ENCODE measurements around the gene CBFA2T2.

CBFA2T2 gene

DNA sequence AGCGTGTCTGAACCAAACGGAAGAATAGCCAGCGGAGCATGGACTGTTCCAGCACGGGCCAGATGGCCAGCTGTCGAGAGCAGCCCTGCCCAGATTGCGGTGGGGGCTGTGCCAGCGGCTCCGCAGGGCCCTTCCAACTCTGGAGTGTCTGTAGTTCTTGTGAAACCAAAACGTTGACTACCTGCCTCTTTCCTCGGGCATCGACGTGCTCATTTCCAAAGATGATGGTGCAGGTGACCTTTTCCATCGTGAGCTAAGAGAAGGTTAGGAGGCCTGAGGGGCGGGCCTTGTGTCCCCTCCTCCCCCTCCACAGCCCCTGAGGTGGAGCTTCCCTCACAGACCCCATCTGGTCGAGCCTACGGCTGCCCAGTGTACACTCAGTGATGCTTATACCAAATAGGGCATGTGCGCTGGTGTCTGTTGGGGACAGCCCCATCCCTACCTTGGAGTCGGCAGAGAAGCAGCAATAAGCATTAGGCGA is 159.3 kb downstream of the CBFA2T2 start:
- in situ Hi-C loops (cut with HindIII; ENCODE audit: low sequenced_read_pairs) = no loop called here

DNA sequence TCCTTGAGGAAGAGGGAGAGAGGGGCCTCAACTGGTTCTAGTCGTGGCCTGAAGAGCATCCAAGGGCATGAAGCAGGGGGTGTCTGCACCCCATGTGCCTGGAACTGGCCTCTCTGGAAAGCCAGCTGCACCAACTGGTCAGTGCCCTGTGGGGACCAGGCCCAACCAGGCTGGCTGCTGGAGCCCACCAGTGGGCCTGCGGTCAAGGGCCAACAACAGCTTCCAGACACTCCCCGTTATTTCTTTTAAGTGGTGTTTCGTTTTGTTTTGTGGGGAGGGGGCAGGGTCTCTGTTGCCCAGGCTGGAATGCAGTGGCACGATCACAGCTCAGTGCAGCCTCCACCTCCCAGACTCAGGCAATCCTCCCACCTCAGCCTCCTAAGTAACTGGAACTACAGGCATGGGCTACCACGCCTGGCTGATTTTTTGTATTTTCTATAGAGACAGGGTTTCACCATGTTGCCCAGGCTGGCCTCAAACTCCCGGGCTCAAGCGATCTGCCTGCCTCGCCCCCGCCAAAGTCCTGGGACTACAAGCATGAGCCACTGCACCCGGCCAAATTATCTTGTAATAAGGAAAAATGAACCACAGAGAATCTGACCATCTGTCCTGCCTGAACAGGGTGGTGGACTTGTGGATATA is 160.3 kb downstream of the CBFA2T2 start:
- in situ Hi-C loops (cut with HindIII; ENCODE audit: low sequenced_read_pairs) = no loop called here

DNA sequence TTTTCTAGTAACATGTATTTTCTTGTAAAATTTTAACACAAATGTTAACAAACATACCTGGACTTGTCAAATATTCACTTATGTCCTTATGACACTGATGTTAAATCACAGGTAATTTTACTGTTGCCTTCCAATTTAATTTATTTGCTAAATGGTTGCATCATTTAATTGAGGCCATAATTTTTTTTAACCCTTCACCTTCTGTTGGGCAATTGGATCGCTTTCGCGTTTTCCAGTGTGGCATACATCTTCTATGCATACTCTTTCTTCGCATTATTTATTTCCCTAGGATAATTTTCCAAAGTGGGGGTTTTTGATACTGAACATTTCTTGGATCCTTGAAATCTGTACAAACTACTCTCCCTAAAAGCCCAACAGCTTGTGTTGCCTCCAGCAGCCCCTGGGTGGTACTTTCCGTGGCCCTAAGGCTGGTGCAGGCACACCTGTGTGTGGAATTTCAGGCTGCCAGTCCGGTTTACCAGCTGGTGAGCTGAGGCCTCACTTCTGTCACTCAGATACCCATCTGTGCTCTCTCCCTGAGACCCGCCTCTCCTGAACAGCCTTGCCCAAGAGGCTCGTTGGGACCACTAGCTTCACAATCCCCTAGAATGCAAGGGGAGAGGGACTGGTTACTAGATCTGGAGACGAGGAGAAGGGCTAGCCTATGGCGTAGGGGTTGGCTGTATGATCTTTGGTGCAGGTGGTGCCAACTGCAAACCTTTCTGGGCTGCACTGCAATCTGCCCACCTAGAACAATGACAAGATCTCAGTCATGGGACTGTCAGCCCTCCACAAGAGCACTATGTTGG is 161.1 kb downstream of the CBFA2T2 start:
- in situ Hi-C loops (cut with HindIII; ENCODE audit: low sequenced_read_pairs) = no loop called here

DNA sequence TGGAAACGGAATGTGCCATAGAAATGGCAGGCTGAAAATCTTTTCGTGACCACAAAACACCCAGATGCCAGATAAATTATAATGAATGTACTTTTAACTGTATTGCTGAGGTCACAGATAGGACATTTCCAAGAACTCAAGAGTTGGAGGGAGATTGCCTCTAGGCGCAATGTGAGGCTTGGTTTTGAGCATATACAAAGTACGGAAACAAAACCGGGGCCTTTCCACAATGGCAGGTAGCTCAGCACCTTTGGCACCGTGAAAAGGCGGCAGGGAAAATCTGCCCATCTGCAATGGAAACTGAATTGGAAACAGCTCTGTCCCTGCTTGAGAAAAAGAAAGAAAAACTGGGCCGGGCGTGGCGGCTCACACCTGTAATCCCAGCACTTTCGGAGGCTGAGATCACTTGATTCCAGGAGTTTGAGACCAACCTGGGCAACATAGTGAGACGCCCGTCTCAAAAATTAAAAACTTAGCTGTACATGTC is 161.7 kb downstream of the CBFA2T2 start:
- in situ Hi-C loops (cut with HindIII; ENCODE audit: low sequenced_read_pairs) = no loop called here

DNA sequence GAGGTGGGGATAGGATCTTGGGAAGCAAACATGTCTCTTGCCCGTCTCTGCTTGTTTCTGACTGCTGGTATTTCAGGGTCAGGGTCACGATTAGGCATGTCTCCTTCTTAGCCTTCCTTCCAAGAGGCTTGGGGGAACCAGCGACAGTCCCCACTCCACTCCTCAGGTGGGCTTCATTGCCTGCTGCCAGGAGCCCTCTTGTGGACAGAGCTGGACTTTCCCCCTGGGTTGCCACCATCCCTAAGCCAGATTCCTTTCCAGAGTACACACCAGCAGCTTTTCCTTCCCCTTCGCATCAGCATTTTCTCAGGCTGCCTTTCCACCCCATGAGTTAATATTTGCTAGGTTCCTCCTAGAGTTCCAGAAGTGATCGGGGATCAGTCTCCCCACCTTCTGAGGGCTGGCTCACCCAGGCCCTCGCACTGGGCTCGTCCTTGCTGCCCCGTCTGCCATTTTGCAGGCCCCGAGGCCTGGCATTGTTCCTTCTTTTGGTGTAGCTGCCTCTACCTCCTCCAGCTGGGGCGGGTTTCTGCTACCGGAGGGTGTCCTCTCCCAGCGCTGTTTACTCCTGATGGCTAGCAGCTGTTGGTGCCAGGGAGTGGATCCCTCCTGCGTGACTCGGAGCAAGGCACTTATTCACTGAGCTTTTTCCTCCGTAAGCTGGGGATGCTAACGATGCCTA is 163.5 kb downstream of the CBFA2T2 start:
- in situ Hi-C loops (cut with HindIII; ENCODE audit: low sequenced_read_pairs) = no loop called here

DNA sequence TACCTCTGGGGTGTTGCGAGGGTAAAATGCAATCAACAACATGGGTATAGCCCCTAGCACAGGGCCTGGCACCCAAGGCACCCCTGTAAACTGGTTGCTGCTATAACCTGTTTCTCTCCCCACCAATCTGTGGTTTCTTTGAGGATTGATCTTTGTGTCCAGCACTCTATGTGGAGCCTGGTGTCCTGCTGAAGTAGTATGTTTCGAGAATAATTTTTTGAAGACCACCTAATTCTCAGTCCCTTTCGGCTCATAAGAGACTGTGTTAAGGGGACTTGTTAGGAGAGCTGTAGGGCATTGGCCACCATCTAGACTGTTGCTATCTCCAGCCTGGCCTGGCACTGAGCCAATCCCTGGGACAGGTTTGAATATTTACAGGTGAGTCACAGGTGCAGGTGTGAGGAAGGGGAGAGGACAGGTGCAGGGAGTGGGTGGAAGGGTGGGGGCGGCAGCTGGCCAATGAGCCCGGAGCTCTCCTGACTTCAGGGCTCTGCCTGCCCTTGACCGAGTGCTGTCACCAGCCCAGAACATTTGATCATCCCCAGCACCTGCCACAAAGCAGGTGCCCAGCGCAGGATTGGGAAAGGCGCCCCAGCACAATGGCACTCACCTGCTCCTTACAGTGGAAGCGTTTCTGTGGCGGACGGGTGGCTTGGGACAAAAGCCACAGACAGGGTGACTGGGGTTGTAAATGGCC is 164.2 kb downstream of the CBFA2T2 start:
- in situ Hi-C loops (cut with HindIII; ENCODE audit: low sequenced_read_pairs) = no loop called here

DNA sequence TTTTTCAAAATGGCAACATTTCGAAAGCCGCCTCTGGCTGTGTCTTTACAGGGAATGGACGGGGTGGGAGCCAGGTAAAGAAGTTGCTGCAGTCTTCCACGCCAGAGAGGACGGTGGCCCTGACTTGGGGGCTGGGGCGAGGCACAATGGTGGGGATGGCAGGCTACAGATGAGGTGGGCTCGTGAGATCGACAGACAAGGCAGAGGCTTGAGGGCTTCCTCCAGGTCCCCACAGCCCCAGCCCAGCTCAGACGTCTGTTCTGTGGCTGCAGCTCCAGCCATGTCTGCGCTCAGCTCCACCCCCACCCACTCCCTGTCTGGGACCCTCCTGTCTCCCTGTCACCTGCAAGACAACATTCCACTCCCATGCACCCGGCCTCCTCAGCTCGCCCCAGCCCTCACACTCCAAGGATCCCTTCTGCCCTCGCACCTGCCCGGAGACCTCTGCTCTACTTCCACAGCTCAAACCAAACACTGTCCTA is 164.8 kb downstream of the CBFA2T2 start:
- in situ Hi-C loops (cut with HindIII; ENCODE audit: low sequenced_read_pairs) = no loop called here

DNA sequence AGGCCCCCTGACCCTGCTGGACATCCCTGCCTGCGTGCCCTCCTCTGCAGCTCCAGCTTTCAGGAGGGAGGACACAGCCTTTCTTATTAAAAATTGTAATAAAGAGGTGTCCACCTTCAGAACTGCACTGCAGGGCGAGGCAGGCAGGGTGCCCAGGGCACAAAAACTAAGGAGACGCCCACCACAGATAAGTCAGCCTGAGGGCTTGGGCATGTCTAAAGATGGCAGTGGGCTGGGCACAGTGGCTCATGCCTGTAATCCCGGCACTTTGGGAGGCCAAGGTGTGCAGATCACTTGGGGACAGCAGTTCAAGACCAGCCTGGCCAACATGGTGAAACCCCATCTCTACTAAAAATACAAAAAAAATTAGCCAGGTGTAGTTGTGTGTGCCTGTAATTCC is 165.3 kb downstream of the CBFA2T2 start:
- in situ Hi-C loops (cut with HindIII; ENCODE audit: low sequenced_read_pairs) = no loop called here

DNA sequence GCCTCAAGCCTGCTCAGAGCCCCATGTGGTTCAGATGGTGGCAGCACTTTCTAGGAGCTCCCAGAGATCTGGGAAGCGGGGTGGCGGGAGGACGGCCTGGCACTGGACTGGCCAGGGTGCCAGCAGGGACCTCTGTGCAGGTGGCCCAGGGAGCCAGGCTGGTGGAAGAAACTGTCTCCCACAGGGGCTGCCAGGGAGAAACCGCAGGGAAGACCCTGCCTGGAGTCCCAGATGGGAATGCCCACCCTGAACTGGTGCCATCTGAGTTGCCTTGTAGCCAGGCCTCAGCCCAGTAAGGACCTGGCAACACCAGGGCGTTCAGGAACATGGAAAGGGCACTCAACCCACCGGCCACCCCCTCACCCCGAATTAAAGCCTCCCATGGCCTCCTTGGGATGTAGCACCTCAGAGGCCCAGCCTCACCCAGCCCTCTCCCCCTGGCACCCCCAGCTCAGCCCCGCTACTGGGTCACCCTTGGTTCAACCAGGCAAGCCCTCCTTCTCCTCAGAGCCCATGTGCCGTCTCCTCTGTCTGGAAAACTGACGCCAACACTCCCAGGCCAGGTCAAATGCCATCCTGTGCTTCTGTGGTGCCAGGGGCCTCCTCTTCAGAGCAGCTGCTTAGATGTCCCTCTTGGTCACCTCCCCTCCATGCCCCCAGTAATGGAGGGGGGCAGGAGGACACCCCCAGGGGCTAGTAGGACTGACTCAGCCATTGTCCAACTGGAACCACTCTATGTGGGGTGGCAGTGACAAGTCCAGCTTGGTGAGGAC is 166.3 kb downstream of the CBFA2T2 start:
- in situ Hi-C loops (cut with HindIII; ENCODE audit: low sequenced_read_pairs) = no loop called here

DNA sequence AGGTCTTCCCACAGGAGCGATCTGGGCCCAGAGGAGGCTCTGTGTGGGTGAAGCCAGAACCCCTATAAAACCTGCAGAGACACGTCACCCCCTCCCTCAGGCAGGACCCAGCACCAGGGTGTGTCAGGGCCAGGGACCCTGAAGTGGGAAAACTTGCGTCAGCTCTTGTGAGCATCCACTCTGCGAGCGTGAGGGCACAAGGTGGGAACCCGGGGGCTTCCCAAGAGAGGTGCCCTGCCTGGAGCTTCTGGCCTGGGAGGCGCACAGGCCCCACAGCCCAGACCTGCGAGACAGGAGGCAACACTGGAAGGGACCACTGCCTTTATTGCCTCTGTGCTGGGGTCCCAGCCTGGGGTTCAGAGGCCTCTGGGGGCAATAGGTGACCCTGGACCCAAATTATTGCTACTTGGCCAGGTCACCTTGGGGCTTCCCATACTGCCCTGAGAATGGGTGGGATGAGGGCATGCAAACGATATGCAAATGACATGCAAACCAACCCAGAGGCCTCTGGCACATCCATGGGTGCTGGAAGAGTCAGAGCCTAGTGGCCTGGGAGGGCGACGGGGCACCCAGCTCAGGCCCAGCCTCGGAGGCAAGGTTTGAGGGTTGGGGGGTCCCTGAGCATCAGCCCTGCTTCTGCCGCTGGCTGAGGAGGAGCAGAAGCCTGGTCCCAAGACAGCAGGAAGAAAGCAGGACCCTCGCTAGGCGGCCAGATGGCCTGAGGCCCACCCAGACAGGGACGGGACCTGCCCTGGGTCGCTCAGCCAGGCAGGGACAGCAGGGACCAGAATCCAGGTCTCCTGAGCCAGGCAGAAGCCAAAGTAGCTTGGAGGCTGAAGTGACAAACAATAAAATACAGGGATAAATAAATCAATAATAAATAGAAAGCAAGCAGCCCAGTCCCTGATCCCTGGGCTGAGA is 167.1 kb downstream of the CBFA2T2 start:
- in situ Hi-C loops (cut with HindIII; ENCODE audit: low sequenced_read_pairs) = no loop called here

DNA sequence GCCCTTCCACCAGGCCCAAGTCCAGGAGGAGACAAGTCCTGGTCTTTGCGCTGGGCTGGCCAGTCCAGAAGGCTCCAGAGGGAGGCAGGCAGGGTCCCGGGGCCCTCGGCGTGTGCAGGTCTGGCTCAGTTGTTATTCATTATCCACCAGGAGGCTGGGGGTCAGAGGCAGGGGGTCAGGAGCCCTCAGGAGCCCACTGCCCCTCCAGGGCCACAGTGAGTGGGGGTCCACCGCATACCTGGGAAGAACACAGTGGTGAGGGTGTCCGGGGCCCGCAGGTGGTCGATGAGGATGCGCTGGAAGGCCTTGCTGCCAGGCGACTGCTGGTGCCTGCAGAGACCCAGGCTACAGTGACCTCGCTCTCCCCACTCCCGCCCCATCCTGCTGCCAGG is 167.8 kb downstream of the CBFA2T2 start:
- in situ Hi-C loops (cut with HindIII; ENCODE audit: low sequenced_read_pairs) = no loop called here

DNA sequence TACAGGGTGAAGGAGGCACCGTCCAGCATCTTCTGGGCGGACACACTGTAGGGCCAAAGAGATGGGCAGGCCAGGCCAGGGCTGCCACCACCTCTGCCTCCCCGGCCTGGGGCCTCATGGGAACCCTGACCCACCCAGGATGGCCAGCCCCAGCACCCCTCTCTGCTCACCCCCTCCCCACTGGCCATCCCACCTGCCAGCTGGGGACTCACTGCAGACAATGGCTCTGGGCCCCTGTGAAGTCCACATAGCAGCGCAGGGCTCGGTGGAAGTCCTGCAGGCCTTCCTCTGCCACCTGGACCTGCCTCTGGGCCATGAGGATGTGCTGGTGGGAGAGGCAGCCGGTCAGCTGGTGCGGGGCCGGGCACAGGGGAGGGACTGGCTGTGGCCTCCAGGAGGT is 168.6 kb downstream of the CBFA2T2 start:
- in situ Hi-C loops (cut with HindIII; ENCODE audit: low sequenced_read_pairs) = no loop called here

DNA sequence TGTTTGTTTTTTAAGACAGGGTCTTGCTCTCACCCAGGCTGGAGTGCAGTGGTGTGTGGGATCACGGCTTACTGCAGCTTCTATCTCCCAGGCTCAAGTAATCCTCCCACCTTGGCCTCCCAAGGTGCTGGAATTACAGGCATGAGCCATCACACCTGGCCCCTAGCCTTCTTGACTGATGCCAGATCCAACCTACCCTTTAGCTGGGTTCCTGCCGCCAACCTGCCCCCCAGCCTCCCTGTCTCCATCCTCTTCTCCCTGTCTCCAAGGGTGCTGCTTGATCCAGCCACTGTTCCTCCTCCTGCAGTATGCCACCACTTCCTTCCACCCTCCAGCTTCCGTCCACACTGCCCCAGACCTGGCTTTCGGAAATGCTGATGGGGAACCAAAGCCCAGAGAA is 169.0 kb downstream of the CBFA2T2 start:
- in situ Hi-C loops (cut with HindIII; ENCODE audit: low sequenced_read_pairs) = no loop called here

DNA sequence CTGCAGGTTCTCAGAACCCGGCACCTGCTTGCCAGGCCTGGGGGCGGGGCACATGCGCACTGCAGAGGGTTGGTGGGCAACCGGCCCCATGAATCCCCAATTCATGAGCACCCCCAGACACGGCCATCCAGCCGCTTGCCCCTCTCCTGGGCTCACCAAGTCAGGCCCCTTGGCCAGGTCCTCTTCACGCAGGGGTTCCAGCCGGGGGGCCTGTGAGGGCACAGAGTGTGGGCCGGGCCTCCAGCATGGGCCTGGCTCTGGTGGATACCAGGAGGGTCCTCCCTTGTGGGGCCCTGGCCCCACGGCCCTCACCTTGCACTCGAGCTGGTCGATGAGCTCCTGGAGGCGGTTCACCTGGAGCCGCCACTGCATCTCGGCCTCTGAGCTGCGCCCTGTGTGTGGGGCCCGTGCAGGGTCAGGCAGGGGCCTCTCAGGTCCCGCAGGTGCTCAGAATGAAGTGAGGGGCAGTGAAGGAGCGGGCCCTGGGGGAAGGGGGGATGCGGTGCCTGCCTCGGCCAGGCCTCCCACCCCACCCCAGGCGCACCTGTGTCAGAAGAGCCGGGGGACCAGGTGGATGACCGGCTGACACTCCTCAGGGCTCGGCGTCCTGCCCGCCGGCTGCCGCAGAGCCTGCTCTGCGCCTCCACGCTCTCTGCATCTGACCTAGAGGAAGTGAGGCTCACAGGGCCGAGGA is 169.6 kb downstream of the CBFA2T2 start:
- in situ Hi-C loops (cut with HindIII; ENCODE audit: low sequenced_read_pairs) = no loop called here

DNA sequence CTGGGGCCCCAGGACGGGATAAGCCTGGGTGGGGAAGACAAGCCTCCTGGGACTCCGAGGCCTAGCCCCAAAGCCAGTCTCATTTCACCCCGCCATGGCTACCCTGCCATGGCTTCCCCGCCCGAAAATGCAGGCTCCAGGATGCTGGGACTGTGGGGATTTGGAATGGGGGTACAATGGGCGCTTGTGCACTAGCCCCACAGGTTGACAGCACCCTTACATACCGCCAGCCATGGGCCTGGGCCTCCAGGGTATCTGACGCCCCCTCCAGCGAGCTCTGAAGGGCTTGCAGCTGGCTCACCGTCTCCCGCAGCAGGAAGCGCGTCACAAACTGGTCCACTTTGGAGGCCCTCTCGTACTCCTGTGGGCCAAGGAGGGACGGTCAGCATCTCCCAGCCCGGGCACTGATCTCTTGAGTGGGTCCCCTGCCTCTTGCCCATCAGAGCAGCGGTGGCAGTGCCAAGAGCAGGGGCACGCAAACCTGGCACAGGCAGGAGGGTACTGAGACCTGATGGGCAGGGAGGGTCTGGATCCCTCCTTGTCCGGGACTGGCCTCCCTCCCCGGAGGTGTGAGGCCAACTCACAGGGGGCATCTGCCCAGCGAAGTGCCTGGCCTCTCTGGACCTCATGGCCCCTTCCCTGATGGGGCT is 170.3 kb downstream of the CBFA2T2 start:
- in situ Hi-C loops (cut with HindIII; ENCODE audit: low sequenced_read_pairs) = no loop called here

DNA sequence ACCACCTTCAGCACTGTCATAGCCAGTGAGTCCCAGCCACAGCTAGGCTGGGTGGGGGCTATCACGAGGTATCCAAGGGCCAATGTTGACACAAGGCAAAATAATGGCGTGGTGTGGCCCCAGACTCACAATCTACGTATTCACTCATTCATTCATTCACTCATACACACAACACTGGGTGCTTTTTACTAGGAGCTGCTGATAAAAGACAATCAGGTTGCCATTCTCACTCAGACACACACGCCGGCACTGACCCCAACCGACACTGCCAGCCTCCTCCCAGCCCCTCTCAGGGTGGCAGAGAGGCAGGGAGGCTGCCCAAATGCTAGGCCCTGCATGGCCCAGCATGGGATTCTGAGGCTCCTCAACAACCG is 170.8 kb downstream of the CBFA2T2 start:
- in situ Hi-C loops (cut with HindIII; ENCODE audit: low sequenced_read_pairs) = no loop called here

DNA sequence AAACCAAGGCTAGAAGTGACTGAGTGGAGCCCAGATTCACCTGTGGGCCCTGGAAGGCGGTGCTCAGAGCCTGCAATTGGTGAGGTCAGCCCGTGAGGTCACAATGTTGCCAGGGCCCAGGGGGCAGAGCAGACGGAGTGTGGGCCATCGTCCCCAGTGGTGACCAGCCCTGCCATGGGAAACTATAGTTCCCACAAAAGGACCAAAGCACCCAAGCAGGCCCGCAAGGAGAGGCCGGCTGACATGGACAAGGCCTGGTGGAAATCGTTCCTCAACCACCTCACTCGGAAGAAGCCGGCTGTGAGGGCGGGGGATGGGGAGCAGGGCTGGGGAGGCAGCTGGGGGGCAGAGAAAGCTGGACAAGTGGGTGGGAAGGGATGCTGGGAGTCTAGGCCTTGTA is 172.3 kb downstream of the CBFA2T2 start, which contains the start of gene C20orf144:
Gene C20orf144, plus strand, starts transcription at position 156 of the 400 bp plus-strand sequence. Its CDS starts 19 bp downstream, at position 175.
- in situ Hi-C loops (cut with HindIII; ENCODE audit: low sequenced_read_pairs) = no loop called here

Measured in DLD1 (cell line).